RWPE2 (cell line): Measurements from ENCODE around the gene BMX.

Source experiments
- ATAC-seq: fragments of 200-7000 bp; cut with Tn5 transposase; 3 replicates; pipeline ENCODE4 v1.9.1; 2021; ENCODE audit warnings: low read depth
- DNase-seq: peaks from one replicate; pipeline ENCODE4 v3.0.0-alpha.2; 2020; ENCODE audit warnings: low spot score
- H3K27ac ChIP-seq: fragments of 450-650 bp; 2 replicates; pipeline ENCODE4 v1.5.1; 2017; ENCODE audit warnings: mild to moderate bottlenecking; ENCODE audit not compliant: poor library complexity, severe bottlenecking
- H3K27me3 ChIP-seq: fragments of 250-450 bp; sonication (Bioruptor Pico); 2 replicates; pipeline ENCODE4 v1.5.1; 2021; ENCODE audit warnings: mild to moderate bottlenecking, moderate library complexity; ENCODE audit not compliant: insufficient read depth, poor library complexity, severe bottlenecking
- H3K36me3 ChIP-seq: fragments of 250-450 bp; sonication (Bioruptor Pico); 2 replicates; pipeline ENCODE4 v1.5.1; 2020; ENCODE audit warnings: low read depth, mild to moderate bottlenecking, moderate library complexity
- H3K4me1 ChIP-seq: fragments of 250-450 bp; sonication (Bioruptor Pico); 2 replicates; pipeline ENCODE4 v1.5.1; 2021; ENCODE audit warnings: mild to moderate bottlenecking, moderate library complexity; ENCODE audit not compliant: insufficient read depth, poor library complexity, severe bottlenecking
- H3K4me3 ChIP-seq: fragments of 250-450 bp; sonication (Bioruptor Pico); 2 replicates; pipeline ENCODE4 v1.5.1; 2021; ENCODE audit warnings: mild to moderate bottlenecking, moderate library complexity; ENCODE audit not compliant: severe bottlenecking
- H3K9me3 ChIP-seq: fragments of 250-450 bp; sonication (Bioruptor Pico); 2 replicates; pipeline ENCODE4 v1.5.1; 2021; ENCODE audit warnings: mild to moderate bottlenecking, moderate library complexity; ENCODE audit not compliant: severe bottlenecking
- TF ChIP-seq, protein P1 (sequence below): fragments of 450-650 bp; IDR thresholded peaks from one replicate; pipeline ENCODE4 v1.5.1; 2017; ENCODE audit warnings: mild to moderate bottlenecking, moderate library complexity; ENCODE audit not compliant: poor library complexity, severe bottlenecking

The BMX gene

DNA sequence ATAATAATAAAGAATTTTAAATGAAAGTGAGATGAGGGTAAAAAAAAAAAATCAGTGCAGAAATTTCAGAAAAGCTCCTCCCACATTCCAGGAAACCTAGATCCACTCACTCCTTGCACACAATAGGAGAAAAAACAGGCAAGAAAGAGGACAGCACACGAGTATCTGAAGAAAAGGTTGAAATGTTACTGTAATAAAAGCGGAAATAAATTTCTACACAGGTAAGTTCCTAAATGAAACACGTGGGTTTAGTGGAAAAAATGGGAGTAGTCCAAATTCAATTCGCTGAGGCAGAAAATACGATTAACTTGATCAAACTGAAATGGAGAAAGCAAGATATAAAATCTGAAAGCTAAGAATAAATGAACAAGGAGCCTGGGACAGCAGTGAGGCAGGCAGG lies 102.2 kb downstream of the BMX start:
- H3K36me3 ChIP-seq: no peaks in the 10 kb centered on the region
- no peaks in the 10 kb centered on the region for H3K27me3 ChIP-seq
- ATAC-seq: no peak
- DNase-seq: no peak
- no peaks in the 10 kb centered on the region for H3K9me3 ChIP-seq
- no peak overlapping the region for H3K27ac ChIP-seq
- no peak overlapping the region for H3K4me3 ChIP-seq
- no peaks in the 10 kb centered on the region for H3K4me1 ChIP-seq
- TF ChIP-seq, protein P1, sequence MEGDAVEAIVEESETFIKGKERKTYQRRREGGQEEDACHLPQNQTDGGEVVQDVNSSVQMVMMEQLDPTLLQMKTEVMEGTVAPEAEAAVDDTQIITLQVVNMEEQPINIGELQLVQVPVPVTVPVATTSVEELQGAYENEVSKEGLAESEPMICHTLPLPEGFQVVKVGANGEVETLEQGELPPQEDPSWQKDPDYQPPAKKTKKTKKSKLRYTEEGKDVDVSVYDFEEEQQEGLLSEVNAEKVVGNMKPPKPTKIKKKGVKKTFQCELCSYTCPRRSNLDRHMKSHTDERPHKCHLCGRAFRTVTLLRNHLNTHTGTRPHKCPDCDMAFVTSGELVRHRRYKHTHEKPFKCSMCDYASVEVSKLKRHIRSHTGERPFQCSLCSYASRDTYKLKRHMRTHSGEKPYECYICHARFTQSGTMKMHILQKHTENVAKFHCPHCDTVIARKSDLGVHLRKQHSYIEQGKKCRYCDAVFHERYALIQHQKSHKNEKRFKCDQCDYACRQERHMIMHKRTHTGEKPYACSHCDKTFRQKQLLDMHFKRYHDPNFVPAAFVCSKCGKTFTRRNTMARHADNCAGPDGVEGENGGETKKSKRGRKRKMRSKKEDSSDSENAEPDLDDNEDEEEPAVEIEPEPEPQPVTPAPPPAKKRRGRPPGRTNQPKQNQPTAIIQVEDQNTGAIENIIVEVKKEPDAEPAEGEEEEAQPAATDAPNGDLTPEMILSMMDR: no peak

DNA sequence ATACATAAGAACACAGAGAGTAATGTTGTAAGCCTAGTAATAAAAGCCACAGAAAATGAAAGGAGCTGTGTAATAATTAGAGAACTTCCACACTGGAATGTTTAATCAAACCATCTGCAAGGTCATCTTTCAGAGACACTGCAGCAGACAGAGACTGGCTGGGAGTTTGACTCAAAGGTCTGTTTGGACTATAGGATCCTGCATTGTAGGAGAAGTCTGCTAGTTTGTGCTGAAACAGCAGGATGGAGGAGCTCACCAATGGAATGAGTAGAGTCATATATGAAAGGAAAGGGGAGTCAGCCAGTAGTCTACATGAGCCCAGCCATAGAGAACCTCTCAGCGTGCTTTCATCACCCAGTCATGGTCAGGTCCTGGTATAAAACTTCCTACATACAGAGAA lies 104.6 kb downstream of the BMX start:
- Histone ChIP-seq H3K4me3 (no peak overlapping the region), H3K27ac (no peak overlapping the region), H3K27me3 (no peaks in the 10 kb centered on the region), H3K4me1 (no peaks in the 10 kb centered on the region), H3K9me3 (no peaks in the 10 kb centered on the region), H3K36me3 (no peaks in the 10 kb centered on the region)
- TF ChIP-seq, protein P1: no peak
- no peak for ATAC-seq
- DNase-seq: no peak
